HEK293 (cell line): Measurements from ENCODE around the gene PAFAH1B2.

Experiments used
- CTCF ChIA-PET: fragments of 350-600 bp; formaldehyde crosslinking; extraction: SDS; loops from one replicate; lab custom pipeline; 2021; ENCODE audit warnings: antibody characterized with exemption; lab: Yijun Ruan, JAX
- POLR2A ChIA-PET: fragments of 300-600 bp; formaldehyde crosslinking; extraction: SDS; loops from one replicate; lab custom pipeline; 2020; ENCODE audit warnings: antibody characterized with exemption, inconsistent platforms; lab: Yijun Ruan, JAX
- H3K27ac ChIP-seq: fragments of 200-500 bp; sonication (Bioruptor generic); 2 replicates; pipeline ENCODE4 v1.5.1; 2014; ENCODE audit warnings: low read depth, low read length, control low read depth, inconsistent platforms; ENCODE audit errors: extremely low read depth
- H3K36me3 ChIP-seq, 2 experiments: fragments of 200-500 bp in 1 of 2; sonication (Bioruptor generic) in 1 of 2; 1 replicate in 1 of 2; 2 replicates in 1 of 2; pipeline ENCODE4 v1.5.1; 2014 to 2017; ENCODE audit warnings: inconsistent platforms in 2 of 2, low read length in 2 of 2; ENCODE audit not compliant: control insufficient read depth in 2 of 2, insufficient read depth in 1 of 2
- H3K4me1 ChIP-seq: fragments of 200-500 bp; sonication (Bioruptor generic); 2 replicates; pipeline ENCODE4 v1.5.1; 2014; ENCODE audit warnings: mild to moderate bottlenecking, low read length, inconsistent platforms; ENCODE audit not compliant: control insufficient read depth, insufficient read depth
- H3K4me3 ChIP-seq: 2 replicates; pipeline ENCODE4 v1.5.1; 2011; ENCODE audit warnings: low read depth, mild to moderate bottlenecking, control low read depth, low read length, moderate library complexity
- H3K9me3 ChIP-seq: fragments of 200-500 bp; sonication (Bioruptor generic); 2 replicates; pipeline ENCODE4 v1.5.1; 2014; ENCODE audit warnings: low read depth, low read length, inconsistent platforms; ENCODE audit not compliant: control insufficient read depth, insufficient read depth
- GLI2 ChIP-seq: fragments of 450-650 bp; formaldehyde crosslinking; IDR thresholded peaks from 2 replicates; pipeline ENCODE4; 2017; ENCODE audit warnings: missing biosample characterization, missing genetic modification characterization, low read depth, borderline replicate concordance
- HOXD13 ChIP-seq: sonication (generic); formaldehyde crosslinking; IDR thresholded peaks from 2 replicates; pipeline ENCODE4 v1.8.0; 2022; ENCODE audit warnings: missing genetic modification reagents, borderline replicate concordance
- IKZF3 ChIP-seq: fragments of 450-650 bp; IDR thresholded peaks from 2 replicates; pipeline ENCODE4 v1.5.0; 2018; ENCODE audit warnings: missing biosample characterization, mild to moderate bottlenecking, missing genetic modification characterization, moderate library complexity
- OSR2 ChIP-seq: fragments of 450-650 bp; formaldehyde crosslinking; IDR thresholded peaks from 2 replicates; pipeline ENCODE4 v1.5.1; 2016; ENCODE audit warnings: missing biosample characterization, missing genetic modification characterization
- SCRT1 ChIP-seq: fragments of 450-650 bp; formaldehyde crosslinking; IDR thresholded peaks from 2 replicates; pipeline ENCODE4 v1.5.1; 2016; ENCODE audit warnings: missing biosample characterization, missing genetic modification characterization, borderline replicate concordance
- YY2 ChIP-seq: fragments of 450-650 bp; formaldehyde crosslinking; IDR thresholded peaks from 2 replicates; pipeline ENCODE4 v1.5.1; 2016; ENCODE audit warnings: missing biosample characterization, missing genetic modification characterization
- ZBTB44 ChIP-seq: fragments of 450-650 bp; IDR thresholded peaks from 2 replicates; pipeline ENCODE4 v1.5.1; 2018; ENCODE audit warnings: missing biosample characterization, mild to moderate bottlenecking, missing genetic modification characterization
- ZFP37 ChIP-seq: fragments of 450-650 bp; formaldehyde crosslinking; IDR thresholded peaks from 2 replicates; pipeline ENCODE4 v1.5.1; 2016; ENCODE audit warnings: missing biosample characterization, missing genetic modification characterization
- ZIC2 ChIP-seq: fragments of 450-650 bp; formaldehyde crosslinking; IDR thresholded peaks from 2 replicates; pipeline ENCODE4 v1.5.1; 2016; ENCODE audit warnings: missing biosample characterization, missing genetic modification characterization
- ZNF138 ChIP-seq: fragments of 450-650 bp; formaldehyde crosslinking; IDR thresholded peaks from 2 replicates; pipeline ENCODE4 v1.5.1; 2016; ENCODE audit warnings: missing biosample characterization, missing genetic modification characterization, borderline replicate concordance
- ZNF341 ChIP-seq: fragments of 450-650 bp; formaldehyde crosslinking; IDR thresholded peaks from 2 replicates; pipeline ENCODE4; 2016; ENCODE audit warnings: low read depth, missing biosample characterization, missing genetic modification characterization
- ZNF354C ChIP-seq: fragments of 450-650 bp; formaldehyde crosslinking; IDR thresholded peaks from 2 replicates; pipeline ENCODE4 v1.5.1; 2016; ENCODE audit warnings: missing biosample characterization, missing genetic modification characterization, low read depth, borderline replicate concordance
- ZNF37A ChIP-seq: fragments of 450-650 bp; IDR thresholded peaks from 2 replicates; pipeline ENCODE4 v1.5.1; 2018; ENCODE audit warnings: missing biosample characterization, missing genetic modification characterization
- ZNF394 ChIP-seq: fragments of 450-650 bp; formaldehyde crosslinking; IDR thresholded peaks from 2 replicates; pipeline ENCODE4 v1.5.1; 2016; ENCODE audit warnings: missing biosample characterization, missing genetic modification characterization, mild to moderate bottlenecking, moderate library complexity, borderline replicate concordance
- ZNF398 ChIP-seq: fragments of 450-650 bp; formaldehyde crosslinking; IDR thresholded peaks from 2 replicates; pipeline ENCODE4 v1.5.1; 2017; ENCODE audit warnings: missing biosample characterization, missing genetic modification characterization
- ZNF423 ChIP-seq: fragments of 450-650 bp; formaldehyde crosslinking; IDR thresholded peaks from 2 replicates; pipeline ENCODE4 v1.5.1; 2016; ENCODE audit warnings: missing biosample characterization, missing genetic modification characterization
- ZNF549 ChIP-seq: fragments of 450-650 bp; IDR thresholded peaks from 2 replicates; pipeline ENCODE4 v1.5.1; 2018; ENCODE audit warnings: missing biosample characterization, missing genetic modification characterization, mild to moderate bottlenecking, inconsistent platforms, moderate library complexity
- ZNF571 ChIP-seq: fragments of 450-650 bp; formaldehyde crosslinking; IDR thresholded peaks from 2 replicates; pipeline ENCODE4 v1.5.0; 2017; ENCODE audit warnings: missing biosample characterization, missing genetic modification characterization
- ZNF610 ChIP-seq: fragments of 450-650 bp; formaldehyde crosslinking; IDR thresholded peaks from 2 replicates; pipeline ENCODE4 v1.5.1; 2016; ENCODE audit warnings: missing biosample characterization, missing genetic modification characterization, borderline replicate concordance
- ZNF626 ChIP-seq: fragments of 450-650 bp; sonication (Bioruptor Pico); formaldehyde crosslinking; IDR thresholded peaks from 2 replicates; pipeline ENCODE4 v1.5.1; 2018; ENCODE audit warnings: missing biosample characterization, missing genetic modification characterization, inconsistent platforms
- ZNF704 ChIP-seq: fragments of 450-650 bp; formaldehyde crosslinking; IDR thresholded peaks from 2 replicates; pipeline ENCODE4 v1.5.1; 2016; ENCODE audit warnings: missing biosample characterization, missing genetic modification characterization
- ZNF785 ChIP-seq: fragments of 450-650 bp; formaldehyde crosslinking; IDR thresholded peaks from 2 replicates; pipeline ENCODE4 v1.5.1; 2016; ENCODE audit warnings: missing biosample characterization, missing genetic modification characterization
- ZXDB ChIP-seq: fragments of 450-650 bp; formaldehyde crosslinking; IDR thresholded peaks from 2 replicates; pipeline ENCODE4 v1.5.1; 2016; ENCODE audit warnings: missing biosample characterization, missing genetic modification characterization

Gene PAFAH1B2

GRCh38 chr11:117191680-117192400, 47.8 kb downstream of the PAFAH1B2 start:
- ChIA-PET POLR2A (no interaction called here), CTCF (no interaction called here)
- Histone ChIP-seq H3K4me1 (no peaks in the 10 kb centered on the region), H3K9me3 (no peaks in the 10 kb centered on the region), H3K4me3 (no peak overlapping the region), H3K27ac (no peak overlapping the region), H3K36me3 (peaks cover 0 to 84% of the 10 kb centered on the region in 2 experiments; a peak in 1 of 3 replicates)
- TF ChIP-seq ZNF626: no peak
- TF ChIP-seq ZBTB44: no peak
- no peak for TF ChIP-seq ZIC2 (tag by site-specific recombination)
- TF ChIP-seq ZNF549 (tag by site-specific recombination): no peak
- TF ChIP-seq ZNF610 (tag by site-specific recombination): no peak
- TF ChIP-seq GLI2 (tag by site-specific recombination): no peak
- TF ChIP-seq HOXD13 (CRISPR knock-in tag): no peak
- TF ChIP-seq ZNF398 (tag by site-specific recombination): no peak
- no peak for TF ChIP-seq OSR2 (tag by site-specific recombination)
- no peak for TF ChIP-seq ZFP37 (tag by site-specific recombination)

- CTCF ChIA-PET: no interaction called here
- Histone ChIP-seq H3K9me3 (no peaks in the 10 kb centered on the region), H3K36me3 (peaks cover 0 to 81% of the 10 kb centered on the region in 2 experiments; a peak in 1 of 3 replicates), H3K4me3 (no peak overlapping the region), H3K4me1 (no peaks in the 10 kb centered on the region), H3K27ac (no peak overlapping the region)
- TF ChIP-seq ZNF704 (tag by site-specific recombination) (no peak), ZNF341 (no peak), ZNF423 (tag by site-specific recombination) (no peak), IKZF3 (tag by site-specific recombination) (no peak), ZNF354C (no peak), ZNF138 (no peak), ZNF785 (tag by site-specific recombination) (no peak), ZNF571 (tag by site-specific recombination) (no peak), ZXDB (tag by site-specific recombination) (no peak), ZNF37A (tag by site-specific recombination) (no peak), SCRT1 (tag by site-specific recombination) (no peak), ZNF398 (tag by site-specific recombination) (no peak), YY2 (tag by site-specific recombination) (no peak), ZNF394 (tag by site-specific recombination) (no peak)
- POLR2A ChIA-PET: no interaction called here
Observed at GRCh38 chr11:117192401-117192875, 48.4 kb downstream of the PAFAH1B2 start.
